Measurements from ENCODE around the gene MTO1.

MTO1 gene

DNA sequence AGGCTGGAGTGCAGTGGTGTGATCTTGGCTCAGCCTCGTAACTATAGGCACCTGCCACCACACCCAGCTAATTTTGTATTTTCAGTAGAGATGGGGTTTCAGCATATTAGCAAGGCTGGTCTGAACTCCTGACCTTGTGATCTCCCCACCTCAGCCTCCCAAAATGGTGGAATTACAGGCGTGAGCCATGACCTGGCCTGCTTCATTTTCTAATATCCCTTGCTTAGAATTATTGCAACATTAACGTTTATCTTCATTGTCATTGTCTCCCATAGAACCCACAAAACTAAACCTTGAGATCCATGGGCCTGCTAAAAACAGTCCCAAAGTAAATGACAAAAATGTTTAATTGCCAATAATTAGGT is 53.2 kb downstream of the MTO1 start:
- H3K27ac ChIP-seq, result peak overlapping the region; percentile 99
- TF ChIP-seq, protein P1, sequence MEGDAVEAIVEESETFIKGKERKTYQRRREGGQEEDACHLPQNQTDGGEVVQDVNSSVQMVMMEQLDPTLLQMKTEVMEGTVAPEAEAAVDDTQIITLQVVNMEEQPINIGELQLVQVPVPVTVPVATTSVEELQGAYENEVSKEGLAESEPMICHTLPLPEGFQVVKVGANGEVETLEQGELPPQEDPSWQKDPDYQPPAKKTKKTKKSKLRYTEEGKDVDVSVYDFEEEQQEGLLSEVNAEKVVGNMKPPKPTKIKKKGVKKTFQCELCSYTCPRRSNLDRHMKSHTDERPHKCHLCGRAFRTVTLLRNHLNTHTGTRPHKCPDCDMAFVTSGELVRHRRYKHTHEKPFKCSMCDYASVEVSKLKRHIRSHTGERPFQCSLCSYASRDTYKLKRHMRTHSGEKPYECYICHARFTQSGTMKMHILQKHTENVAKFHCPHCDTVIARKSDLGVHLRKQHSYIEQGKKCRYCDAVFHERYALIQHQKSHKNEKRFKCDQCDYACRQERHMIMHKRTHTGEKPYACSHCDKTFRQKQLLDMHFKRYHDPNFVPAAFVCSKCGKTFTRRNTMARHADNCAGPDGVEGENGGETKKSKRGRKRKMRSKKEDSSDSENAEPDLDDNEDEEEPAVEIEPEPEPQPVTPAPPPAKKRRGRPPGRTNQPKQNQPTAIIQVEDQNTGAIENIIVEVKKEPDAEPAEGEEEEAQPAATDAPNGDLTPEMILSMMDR (IDR thresholded peaks at IDR 0.05), result no peak
- TF ChIP-seq ZFX (IDR thresholded peaks at IDR 0.05; ENCODE audit: borderline replicate concordance), result no peak

DNA sequence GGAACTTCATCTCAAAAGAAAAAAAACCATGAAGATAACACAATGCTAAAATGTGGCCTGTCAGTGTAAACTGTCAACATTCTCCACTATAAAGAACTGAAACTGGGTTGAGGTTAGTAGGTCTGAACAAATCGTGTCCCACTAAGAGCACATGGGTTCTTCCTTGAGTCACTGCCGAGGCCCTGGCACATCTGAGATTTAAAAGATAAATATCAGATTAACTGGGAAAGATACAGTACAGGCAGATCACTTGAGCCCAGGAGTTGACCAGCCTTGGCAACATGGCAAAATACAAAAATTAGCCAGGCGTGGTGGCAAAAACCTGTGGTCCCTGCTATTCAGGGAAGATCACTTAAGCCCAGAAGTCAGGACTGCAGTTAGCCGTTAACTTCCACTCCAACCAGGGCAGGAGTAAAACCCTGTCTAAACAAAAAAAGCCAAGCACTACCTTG is 53.7 kb downstream of the MTO1 start:
- no peak for TF ChIP-seq ZFX (IDR thresholded peaks at IDR 0.05; ENCODE audit: borderline replicate concordance)
- TF ChIP-seq, protein P1 (IDR thresholded peaks at IDR 0.05), result no peak
- H3K27ac ChIP-seq, result peak overlapping the region; percentile 99

DNA sequence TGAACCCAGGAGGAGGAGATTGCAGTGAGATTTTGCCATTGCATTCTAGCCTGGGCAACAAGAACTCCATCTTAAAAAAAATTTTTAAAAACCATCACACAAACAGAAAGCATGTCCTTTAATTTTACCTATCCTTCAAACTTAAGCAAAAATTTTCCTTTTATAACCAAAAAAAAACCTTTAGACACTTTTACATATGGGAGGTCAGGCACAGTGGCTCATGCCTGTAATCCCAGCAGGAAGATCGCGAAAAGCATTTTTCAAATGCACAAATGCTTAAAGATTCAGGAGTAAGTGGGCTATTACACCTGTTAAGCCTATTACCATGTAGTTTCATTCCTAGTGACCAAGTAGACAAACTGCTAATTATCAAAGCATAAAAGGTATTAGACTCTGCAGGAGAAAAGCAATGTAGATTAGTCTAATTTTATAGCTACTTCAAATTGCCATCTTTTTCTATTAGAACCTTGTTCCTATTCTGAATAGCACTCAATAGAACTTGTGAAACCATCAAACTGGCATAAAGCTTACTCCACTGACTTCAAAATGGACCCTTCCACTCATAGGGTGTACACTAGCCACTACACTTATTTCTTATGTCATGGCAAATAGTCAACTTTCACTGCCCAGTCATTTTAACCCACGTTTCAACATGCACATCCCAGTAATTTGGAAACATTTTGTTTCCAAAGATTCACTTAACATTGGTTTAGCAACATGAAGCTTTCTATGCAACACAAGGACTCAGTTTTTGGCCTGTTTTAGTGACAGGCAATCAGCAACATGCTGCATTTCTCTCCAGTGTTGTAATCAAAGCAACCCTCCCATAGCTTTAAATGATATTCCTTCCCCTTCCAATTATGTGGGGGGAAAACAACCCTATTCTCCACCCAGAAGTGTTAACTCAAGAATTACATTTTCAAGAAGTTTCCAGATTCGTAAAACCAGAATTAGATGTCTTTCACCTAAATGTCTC is 55.3 kb downstream of the MTO1 start:
- no peak for TF ChIP-seq ZFX (IDR thresholded peaks at IDR 0.05; ENCODE audit: borderline replicate concordance)
- TF ChIP-seq, protein P1 (IDR thresholded peaks at IDR 0.05), result no peak
- peak overlapping the region; percentile 99 for H3K27ac ChIP-seq

DNA sequence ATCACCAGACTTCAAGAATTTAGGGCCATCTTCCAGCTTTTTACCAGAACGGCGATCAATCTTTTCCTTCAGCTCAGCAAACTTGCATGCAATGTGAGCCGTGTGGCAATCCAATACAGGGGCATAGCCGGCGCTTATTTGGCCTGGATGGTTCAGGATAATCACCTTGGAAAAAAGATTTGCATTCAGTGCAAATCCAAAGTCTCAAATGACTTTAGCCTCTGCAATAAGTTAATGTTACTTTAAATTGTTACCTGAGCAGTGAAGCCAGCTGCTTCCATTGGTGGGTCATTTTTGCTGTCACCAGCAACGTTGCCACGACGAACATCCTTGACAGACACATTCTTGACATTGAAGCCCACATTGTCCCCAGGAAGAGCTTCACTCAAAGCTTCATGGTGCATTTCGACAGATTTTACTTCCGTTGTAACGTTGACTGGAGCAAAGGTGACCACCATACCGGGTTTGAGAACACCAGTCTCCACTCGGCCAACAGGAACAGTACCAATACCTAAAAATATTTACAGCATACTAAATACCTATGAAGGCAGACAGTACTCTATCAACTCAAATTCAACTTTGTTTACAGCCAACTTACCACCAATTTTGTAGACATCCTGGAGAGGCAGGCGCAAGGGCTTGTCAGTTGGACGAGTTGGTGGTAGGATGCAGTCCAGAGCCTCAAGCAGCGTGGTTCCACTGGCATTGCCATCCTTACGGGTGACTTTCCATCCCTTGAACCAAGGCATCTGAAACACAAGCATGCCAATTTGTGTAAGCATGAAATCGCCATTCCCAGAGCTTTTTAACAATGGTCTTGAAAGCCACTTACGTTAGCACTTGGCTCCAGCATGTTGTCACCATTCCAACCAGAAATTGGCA is 56.8 kb downstream of the MTO1 start:
- peak overlapping the region; percentile 99 for H3K27ac ChIP-seq

DNA sequence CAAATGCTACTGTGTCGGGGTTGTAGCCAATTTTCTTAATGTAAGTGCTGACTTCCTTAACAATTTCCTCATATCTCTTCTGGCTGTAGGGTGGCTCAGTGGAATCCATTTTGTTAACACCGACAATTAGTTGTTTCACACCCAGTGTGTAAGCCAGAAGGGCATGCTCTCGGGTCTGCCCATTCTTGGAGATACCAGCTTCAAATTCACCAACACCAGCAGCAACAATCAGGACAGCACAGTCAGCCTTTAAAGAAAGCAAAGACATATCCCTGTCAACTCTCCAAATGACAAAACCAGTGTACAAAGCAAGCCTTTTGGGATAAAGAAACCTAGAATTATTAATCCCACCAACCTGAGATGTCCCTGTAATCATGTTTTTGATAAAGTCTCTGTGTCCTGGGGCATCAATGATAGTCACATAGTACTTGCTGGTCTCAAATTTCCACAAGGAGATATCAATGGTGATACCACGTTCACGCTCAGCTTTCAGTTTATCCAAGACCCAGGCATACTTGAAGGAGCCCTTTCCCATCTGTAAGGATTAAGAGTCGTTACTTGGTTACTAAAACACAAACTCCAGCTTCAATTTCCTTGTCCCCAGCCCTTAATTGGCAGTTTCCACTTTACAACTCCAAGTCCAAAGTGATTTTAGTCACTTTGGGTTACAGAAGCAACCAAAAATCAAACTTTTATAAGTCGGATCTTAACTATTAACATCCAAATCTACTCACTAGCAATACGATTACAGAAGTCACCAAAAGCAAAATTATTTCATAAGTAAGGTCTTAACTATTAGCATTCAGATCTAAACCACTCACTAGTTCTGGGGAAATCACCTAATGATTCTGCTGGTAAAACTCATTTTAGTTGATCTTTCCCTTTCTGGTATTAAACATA is 57.7 kb downstream of the MTO1 start:
- peak overlapping the region; percentile 99 for H3K27ac ChIP-seq

DNA sequence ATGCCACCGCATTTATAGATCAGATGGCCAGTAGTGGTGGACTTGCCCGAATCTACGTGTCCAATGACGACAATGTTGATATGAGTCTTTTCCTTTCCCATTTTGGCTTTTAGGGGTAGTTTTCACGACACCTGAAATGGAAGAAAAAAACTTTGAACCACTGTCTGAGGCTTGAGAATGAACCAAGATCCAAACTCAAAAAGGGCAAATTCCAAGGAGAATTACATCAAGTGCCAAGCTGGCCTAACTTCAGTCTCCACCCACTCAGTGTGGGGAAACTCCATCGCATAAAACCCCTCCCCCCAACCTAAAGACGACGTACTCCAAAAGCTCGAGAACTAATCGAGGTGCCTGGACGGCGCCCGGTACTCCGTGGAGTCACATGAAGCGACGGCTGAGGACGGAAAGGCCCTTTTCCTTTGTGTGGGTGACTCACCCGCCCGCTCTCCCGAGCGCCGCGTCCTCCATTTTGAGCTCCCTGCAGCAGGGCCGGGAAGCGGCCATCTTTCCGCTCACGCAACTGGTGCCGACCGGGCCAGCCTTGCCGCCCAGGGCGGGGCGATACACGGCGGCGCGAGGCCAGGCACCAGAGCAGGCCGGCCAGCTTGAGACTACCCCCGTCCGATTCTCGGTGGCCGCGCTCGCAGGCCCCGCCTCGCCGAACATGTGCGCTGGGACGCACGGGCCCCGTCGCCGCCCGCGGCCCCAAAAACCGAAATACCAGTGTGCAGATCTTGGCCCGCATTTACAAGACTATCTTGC is 58.6 kb downstream of the MTO1 start:
- TF ChIP-seq, protein P1 (IDR thresholded peaks at IDR 0.05), result no peak
- TF ChIP-seq ZFX (IDR thresholded peaks at IDR 0.05; ENCODE audit: borderline replicate concordance), result no peak
- H3K27ac ChIP-seq, result peak overlapping the region; percentile 99

DNA sequence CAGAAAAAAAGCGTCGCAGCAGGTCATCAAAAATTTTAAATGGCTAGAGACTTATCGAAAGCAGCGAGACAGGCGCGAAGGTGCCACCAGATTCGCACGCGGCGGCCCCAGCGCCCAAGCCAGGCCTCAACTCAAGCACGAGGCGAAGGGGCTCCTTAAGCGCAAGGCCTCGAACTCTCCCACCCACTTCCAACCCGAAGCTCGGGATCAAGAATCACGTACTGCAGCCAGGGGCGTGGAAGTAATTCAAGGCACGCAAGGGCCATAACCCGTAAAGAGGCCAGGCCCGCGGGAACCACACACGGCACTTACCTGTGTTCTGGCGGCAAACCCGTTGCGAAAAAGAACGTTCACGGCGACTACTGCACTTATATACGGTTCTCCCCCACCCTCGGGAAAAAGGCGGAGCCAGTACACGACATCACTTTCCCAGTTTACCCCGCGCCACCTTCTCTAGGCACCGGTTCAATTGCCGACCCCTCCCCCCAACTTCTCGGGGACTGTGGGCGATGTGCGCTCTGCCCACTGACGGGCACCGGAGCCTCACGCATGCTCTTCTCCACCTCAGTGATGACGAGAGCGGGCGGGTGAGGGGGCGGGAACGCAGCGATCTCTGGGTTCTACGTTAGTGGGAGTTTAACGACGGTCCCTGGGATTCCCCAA is 59.3 kb downstream of the MTO1 start, which contains the start of gene EEF1A1:
Gene EEF1A1 (minus strand): TSS at position 345 of the 663 bp plus-strand sequence. CDS start 1,006 bp downstream, outside the sequence.
- H3K27ac ChIP-seq, result peak within 1 kb of the TSS; percentile 99
- TF ChIP-seq, protein P1 (IDR thresholded peaks at IDR 0.05), result no peak
- no peak for TF ChIP-seq ZFX (IDR thresholded peaks at IDR 0.05; ENCODE audit: borderline replicate concordance)
